K562 (cell line): Measurements from ENCODE around the gene MYB. TPM values are rescaled to one million over a fixed set of nuclear protein-coding genes. Genes with fewer than 3 reads are reported as not detected.

Experiments
- ATAC-seq: fragments of 200-7000 bp; cut with Tn5 transposase; 3 replicates; pipeline ENCODE4 v1.9.1; 2020; ENCODE audit warnings: moderate library complexity
- BruUV-seq: library from RNA; stranded (reverse); fragments of 400-500 nt; replicated peaks from 2 replicates; lab custom pipeline; 2021; lab: Mats Ljungman, UMichigan
- CTCF ChIA-PET: fragments of 300-600 bp; formaldehyde crosslinking; extraction: SDS; loops from one replicate; lab custom pipeline; 2021; ENCODE audit warnings: low intra/inter-chr PET ratio; lab: Yijun Ruan, JAX
- POLR2A ChIA-PET: fragments of 300-600, 350-650 bp; sonication (Branson Sonifier 250); formaldehyde crosslinking; extraction: SDS; loops from one replicate; lab custom pipeline; 2021; ENCODE audit warnings: antibody characterized with exemption, inconsistent platforms; lab: Yijun Ruan, JAX
- DNase-seq, 4 experiments: peaks; one replicate each; pipeline versions ENCODE4 v3.0.0 to v3.0.0-alpha.2; 2011 to 2018; ENCODE audit warnings: low spot score in 3 of 4, mixed read lengths in 3 of 4; ENCODE audit errors: extremely low read depth in 1 of 4
- FAIRE-seq: peaks from 2 replicates; lab custom pipeline; 2011; peaks lifted over from hg19 to GRCh38; lab: Jason Lieb, UNC
- H2AFZ ChIP-seq: 2 replicates; pipeline ENCODE4 v1.6.0; 2011; ENCODE audit warnings: low read depth, low read length, control low read depth, inconsistent platforms
- H3K27ac ChIP-seq: fragments of 200-600 bp; 3 replicates; pipeline ENCODE4 v1.8.0; 2011; ENCODE audit warnings: low read depth, mild to moderate bottlenecking, control low read depth, inconsistent platforms, low read length, moderate library complexity, mixed read lengths; ENCODE audit errors: extremely low read depth
- H3K27me3 ChIP-seq, 2 experiments: fragments of 300-600 bp in 1 of 2; 2 replicates in 1 of 2; 3 replicates in 1 of 2; pipeline versions ENCODE4 v1.6.0 to v1.8.0; 2011; ENCODE audit warnings: inconsistent platforms in 2 of 2, low read length in 2 of 2, mild to moderate bottlenecking in 1 of 2, mixed read lengths in 1 of 2, moderate library complexity in 1 of 2; ENCODE audit not compliant: control insufficient read depth in 2 of 2, insufficient read depth in 2 of 2
- H3K36me3 ChIP-seq: fragments of 300-600 bp; 3 replicates; pipeline ENCODE4 v1.8.0; 2011; ENCODE audit warnings: mild to moderate bottlenecking, low read length, inconsistent platforms; ENCODE audit not compliant: control insufficient read depth, insufficient read depth
- H3K4me1 ChIP-seq, 2 experiments: fragments of 200-600 bp in 1 of 2; replicated peaks in 1 of 2; 2 replicates in 1 of 2; 3 replicates in 1 of 2; pipeline versions ENCODE4 v1.5.1 to v1.8.0; 2011; ENCODE audit warnings: inconsistent platforms in 2 of 2, low read length in 2 of 2, mild to moderate bottlenecking in 1 of 2, mixed read lengths in 1 of 2, moderate library complexity in 1 of 2; ENCODE audit not compliant: control insufficient read depth in 2 of 2, insufficient read depth in 2 of 2
- H3K4me2 ChIP-seq: 2 replicates; pipeline ENCODE4 v1.6.1; 2011; ENCODE audit warnings: low read length, control low read depth, inconsistent platforms, mixed read lengths; ENCODE audit not compliant: insufficient read depth
- H3K4me3 ChIP-seq: fragments of 200-600 bp; sonication (generic), shearing (Covaris generic); 2 replicates; pipeline ENCODE4 v1.5.1; 2016; ENCODE audit warnings: control low read depth, inconsistent platforms
- H3K79me2 ChIP-seq: fragments of 200-600 bp; 3 replicates; pipeline ENCODE4 v1.8.0; 2011; ENCODE audit warnings: low read length, inconsistent platforms; ENCODE audit not compliant: control insufficient read depth, insufficient read depth
- H3K9ac ChIP-seq, 2 experiments: 2 replicates each; pipeline versions ENCODE4 v1.6.0 to v1.6.1; 2011; ENCODE audit warnings: low read depth in 2 of 2, low read length in 2 of 2, control low read depth in 1 of 2, inconsistent platforms in 1 of 2, mild to moderate bottlenecking in 1 of 2, mixed read lengths in 1 of 2; ENCODE audit not compliant: insufficient read depth in 1 of 2
- H3K9me1 ChIP-seq: one replicate; pipeline ENCODE4 v1.6.0; 2011; ENCODE audit warnings: inconsistent platforms, mild to moderate bottlenecking, low read length, moderate library complexity; ENCODE audit not compliant: control insufficient read depth, insufficient read depth
- H3K9me3 ChIP-seq: replicated peaks from 2 replicates; pipeline ENCODE4 v1.5.1; 2011; ENCODE audit warnings: low read depth, low read length, inconsistent platforms; ENCODE audit not compliant: control insufficient read depth, insufficient read depth
- H4K20me1 ChIP-seq: replicated peaks from 2 replicates; pipeline ENCODE4 v1.6.1; 2011; ENCODE audit warnings: low read length, inconsistent platforms, mixed read lengths; ENCODE audit not compliant: control insufficient read depth, insufficient read depth
- ADNP ChIP-seq: fragments of 200-800 bp; sonication (Bioruptor generic); IDR thresholded peaks from 2 replicates; pipeline ENCODE4 v1.6.1; 2016; ENCODE audit warnings: missing genetic modification characterization, missing compliant biosample characterization
- BRD4 ChIP-seq: fragments of 200-600 bp; sonication (generic); IDR thresholded peaks from 2 replicates; pipeline ENCODE4 v1.6.1; 2017; ENCODE audit warnings: inconsistent platforms
- CC2D1A ChIP-seq: fragments of 450-650 bp; IDR thresholded peaks from 2 replicates; pipeline ENCODE4 v1.6.1; 2017; ENCODE audit warnings: mild to moderate bottlenecking
- EP400 ChIP-seq: fragments of 450-650 bp; IDR thresholded peaks from 2 replicates; pipeline ENCODE4 v1.6.1; 2017; ENCODE audit warnings: antibody characterized with exemption, mild to moderate bottlenecking, moderate library complexity
- ERF ChIP-seq: fragments of 450-650 bp; formaldehyde crosslinking; IDR thresholded peaks from 2 replicates; pipeline ENCODE4 v1.4.0; 2020; ENCODE audit warnings: mild to moderate bottlenecking, mixed read lengths
- FUS ChIP-seq: fragments of 200-400 bp; formaldehyde crosslinking; optimal IDR thresholded peaks from 2 replicates; pipeline ENCODE3; 2017; ENCODE audit warnings: low read depth, low read length
- GTF2F1 ChIP-seq: IDR thresholded peaks from 2 replicates; pipeline ENCODE4 v1.6.1; 2011; ENCODE audit warnings: low read depth, low read length, improper control_type of control experiment
- HNRNPLL ChIP-seq: fragments of 200-400 bp; formaldehyde crosslinking; IDR thresholded peaks from 2 replicates; pipeline ENCODE4 v1.6.1; 2017; ENCODE audit warnings: low read length, low read depth, mild to moderate bottlenecking; ENCODE audit not compliant: poor library complexity, severe bottlenecking
- HOXB6 ChIP-seq: fragments of 250-450 bp; sonication (Bioruptor Pico); IDR thresholded peaks from 2 replicates; pipeline ENCODE4 v1.5.1; 2022; ENCODE audit warnings: mild to moderate bottlenecking, borderline replicate concordance
- STAT5B ChIP-seq: fragments of 250-450 bp; sonication (Bioruptor Pico); IDR thresholded peaks from 2 replicates; pipeline ENCODE4 v1.8.0; 2021; ENCODE audit warnings: mild to moderate bottlenecking, inconsistent platforms
- WGBS: fragments of 100-300 bp; shearing (Covaris generic); methylation state at CpG from one replicate; pipeline ENCODE4 v1.1.6; 2016; ENCODE audit warnings: low coverage, mixed read lengths; ENCODE audit not compliant: insufficient coverage; ENCODE audit errors: missing lambda C conversion rate; 5-methylcytosine and 5-hydroxymethylcytosine counted together
- in situ Hi-C: fragments of 300-500 bp; cut with MboI; formaldehyde crosslinking; loops from 4 replicates; pipeline ENCODE4 v1.15.0; 2018; ENCODE audit warnings: inconsistent platforms, mixed read lengths
- intact Hi-C: fragments of 100-400 bp; cut with micrococcal nuclease; formaldehyde crosslinking; loops from 2 replicates; pipeline ENCODE4 v1.14.2; 2022
- polyA plus RNA-seq, 8 experiments: library from polyadenylated mRNA; depleted of rRNA in 4 of 8; stranded (reverse) in 5 of 8; unstranded in 3 of 8; fragments of >200 nt; fragmentation: Nextera tagmentation in 2 of 8; fragmentation: Illumina TruSeq in 1 of 8; extraction: Ambion mirVana in 2 of 8; extraction: Trizol in 1 of 8; gene quantifications; 2 replicates each; pipeline versions ENCODE4 v1.2.1 to v1.2.3, GENCODE V29; 2011 to 2014; ENCODE audit warnings: inconsistent platforms in 1 of 8, missing spikeins in 1 of 8
- total RNA-seq, 7 experiments: library from RNA; depleted of rRNA in 6 of 7; stranded (reverse); fragments of >200 nt in 6 of 7; fragmentation: Illumina TruSeq in 2 of 7; extraction: Trizol in 2 of 7; gene quantifications; 2 replicates each; pipeline versions ENCODE4 v1.2.1 to v1.2.3, GENCODE V29; 2011 to 2021; ENCODE audit warnings: low replicate concordance in 1 of 7
- TF ChIP-seq, protein P1 (sequence below): sonication (generic); formaldehyde crosslinking; IDR thresholded peaks from 2 replicates; pipeline ENCODE4 v1.4.0; 2020; ENCODE audit warnings: mild to moderate bottlenecking, missing genetic modification reagents

The MYB gene
- total and polyA plus RNA-seq, 9 of the 15 experiments (the other 6 are each of a cell fraction or from before 2014, with no cell fraction given): 35.8 to 218 (median 140) TPM

DNA sequence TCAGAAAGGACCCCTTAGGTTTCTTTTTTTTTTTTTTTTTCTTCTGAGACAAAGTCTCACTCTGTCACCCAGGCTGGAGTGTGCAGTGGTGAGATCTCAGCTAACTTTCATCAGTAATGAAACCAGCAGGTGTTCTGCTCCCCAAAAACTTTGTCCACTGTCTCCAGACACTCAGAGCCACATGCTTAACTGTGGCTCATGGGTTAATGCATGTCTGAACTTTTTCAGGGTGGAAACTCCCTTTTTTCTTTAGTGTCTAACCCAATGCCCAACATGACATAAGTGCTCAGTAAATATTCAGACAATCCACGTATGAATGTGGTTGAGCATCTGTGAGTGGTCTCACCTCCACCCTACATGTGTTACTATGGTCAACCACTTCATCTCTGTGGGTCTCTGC is 45.4 kb downstream of the MYB start:
- in situ Hi-C loops (no loop called here), intact Hi-C loops (no loop called here)
- ChIA-PET CTCF (no interaction called here), POLR2A (interaction anchor here (0.6 kb wide), 1 partner anchor 21 kb away, joined by 3 read pairs; no protein-coding TSS in a partner anchor)
- FAIRE-seq (no peak), ATAC-seq (no peak), DNase-seq (no peak)
- Histone ChIP-seq H3K9me1 (no peaks in the 10 kb centered on the region), H4K20me1 (no peaks in the 10 kb centered on the region), H3K27ac (no peak overlapping the region), H3K4me3 (no peak overlapping the region), H3K27me3 (no peaks in the 10 kb centered on the region), H2AFZ (no peak overlapping the region), H3K79me2 (no peaks in the 10 kb centered on the region), H3K9me3 (peaks cover 4% of the 10 kb centered on the region; the same call in 1 of the 2 replicates), H3K36me3 (peaks cover 3% of the 10 kb centered on the region; the same call in 1 of the 3 replicates), H3K4me2 (no peak overlapping the region), H3K4me1 (peaks cover 4 to 12% of the 10 kb centered on the region in 2 experiments), H3K9ac (no peak overlapping the region)
- WGBS: 67% methylated on average over 1 of the region's 1 CpG
- no peak for TF ChIP-seq EP400
- no peak for TF ChIP-seq GTF2F1
- TF ChIP-seq HNRNPLL: no peak
- TF ChIP-seq ERF (CRISPR knock-in tag): no peak
- TF ChIP-seq CC2D1A: no peak
- no peak for TF ChIP-seq HOXB6 (CRISPR knock-in tag)
- TF ChIP-seq ADNP (tag): no peak
- TF ChIP-seq, protein P1, sequence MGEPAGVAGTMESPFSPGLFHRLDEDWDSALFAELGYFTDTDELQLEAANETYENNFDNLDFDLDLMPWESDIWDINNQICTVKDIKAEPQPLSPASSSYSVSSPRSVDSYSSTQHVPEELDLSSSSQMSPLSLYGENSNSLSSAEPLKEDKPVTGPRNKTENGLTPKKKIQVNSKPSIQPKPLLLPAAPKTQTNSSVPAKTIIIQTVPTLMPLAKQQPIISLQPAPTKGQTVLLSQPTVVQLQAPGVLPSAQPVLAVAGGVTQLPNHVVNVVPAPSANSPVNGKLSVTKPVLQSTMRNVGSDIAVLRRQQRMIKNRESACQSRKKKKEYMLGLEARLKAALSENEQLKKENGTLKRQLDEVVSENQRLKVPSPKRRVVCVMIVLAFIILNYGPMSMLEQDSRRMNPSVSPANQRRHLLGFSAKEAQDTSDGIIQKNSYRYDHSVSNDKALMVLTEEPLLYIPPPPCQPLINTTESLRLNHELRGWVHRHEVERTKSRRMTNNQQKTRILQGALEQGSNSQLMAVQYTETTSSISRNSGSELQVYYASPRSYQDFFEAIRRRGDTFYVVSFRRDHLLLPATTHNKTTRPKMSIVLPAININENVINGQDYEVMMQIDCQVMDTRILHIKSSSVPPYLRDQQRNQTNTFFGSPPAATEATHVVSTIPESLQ: no peak
- no peak for TF ChIP-seq BRD4
- no peak for TF ChIP-seq STAT5B (CRISPR knock-in tag)
- no peak for TF ChIP-seq FUS
- BruUV-seq: no TSS peak
